GM18517 (cell line): ENCODE measurements around the gene SPDYE3.
A peak's percentile ranks its signal among the peaks of the same experiment; 100 is the strongest.
"Not testable (repeated sequence)": the region's sequence is repeated elsewhere in the genome, so short reads cannot be mapped to it uniquely, and the experiment has no call there.

ENCODE experiments used
- ATAC-seq: cut with Tn5 transposase; IDR thresholded peaks from one replicate; pipeline ENCODE4 v1.9.1; 2021; ENCODE audit warnings: mild to moderate bottlenecking, moderate library complexity; ENCODE audit not compliant: unreplicated experiment

Gene SPDYE3

DNA sequence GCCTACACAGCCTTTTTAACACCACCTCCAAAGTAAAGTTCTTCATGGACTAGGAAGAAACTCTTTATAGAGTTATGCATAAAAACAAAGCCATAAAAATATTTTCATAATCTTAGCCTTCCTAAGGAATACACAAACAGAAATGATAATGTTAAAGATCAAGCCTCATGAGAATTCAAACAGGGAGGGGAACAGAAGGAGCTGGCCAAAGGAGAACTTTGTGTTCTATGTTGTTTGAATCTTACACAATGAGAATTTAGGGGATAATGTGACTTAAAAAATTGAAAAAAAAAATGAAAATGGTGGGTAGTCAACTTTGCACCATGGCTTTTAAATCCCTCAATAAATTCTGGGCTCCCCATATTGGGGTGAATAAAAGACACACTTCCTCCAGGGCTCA lies 41.3 kb downstream of the SPDYE3 start:
- ATAC-seq, result no peak

DNA sequence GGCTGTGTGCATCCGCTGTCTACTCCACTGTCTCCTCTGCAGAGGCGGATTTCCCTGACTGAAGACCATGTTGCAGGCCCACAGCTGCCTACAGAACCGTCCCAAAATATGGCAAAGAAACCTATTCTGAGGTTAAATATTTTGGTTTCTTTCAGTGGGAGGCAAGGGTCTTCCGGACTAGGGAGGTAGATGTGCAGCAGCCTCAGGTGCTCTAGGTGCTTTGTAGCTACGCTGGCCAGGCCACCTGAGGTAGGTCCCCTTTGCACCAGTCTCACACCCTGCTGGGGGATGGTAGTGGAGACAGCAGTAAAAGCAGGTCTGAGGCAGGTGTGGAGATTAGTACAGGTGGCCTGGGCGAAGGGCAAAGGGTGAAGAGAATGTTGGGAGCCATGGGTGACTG lies 42.3 kb downstream of the SPDYE3 start:
- ATAC-seq, result no peak

DNA sequence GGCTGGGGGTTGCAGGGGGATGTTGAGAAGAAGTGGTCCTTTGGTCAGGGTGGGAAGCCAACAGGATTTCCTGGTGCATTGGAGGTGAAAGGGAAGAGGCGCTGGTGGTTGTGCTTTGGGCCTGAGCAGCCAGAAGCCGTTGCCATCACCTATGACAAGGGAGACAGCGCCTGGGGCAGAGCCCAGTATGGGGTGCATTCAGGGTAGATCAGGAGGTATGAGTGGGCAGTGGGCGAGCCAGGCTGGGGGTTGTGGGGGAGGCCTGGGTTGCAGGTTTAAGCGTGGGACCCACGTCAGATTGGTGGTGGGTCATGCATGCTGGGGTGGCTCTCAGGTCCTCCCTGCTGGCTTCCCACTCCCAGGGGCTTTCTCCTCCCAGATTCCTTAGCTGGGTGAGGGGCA lies 44.2 kb downstream of the SPDYE3 start:
- ATAC-seq, result no peak

DNA sequence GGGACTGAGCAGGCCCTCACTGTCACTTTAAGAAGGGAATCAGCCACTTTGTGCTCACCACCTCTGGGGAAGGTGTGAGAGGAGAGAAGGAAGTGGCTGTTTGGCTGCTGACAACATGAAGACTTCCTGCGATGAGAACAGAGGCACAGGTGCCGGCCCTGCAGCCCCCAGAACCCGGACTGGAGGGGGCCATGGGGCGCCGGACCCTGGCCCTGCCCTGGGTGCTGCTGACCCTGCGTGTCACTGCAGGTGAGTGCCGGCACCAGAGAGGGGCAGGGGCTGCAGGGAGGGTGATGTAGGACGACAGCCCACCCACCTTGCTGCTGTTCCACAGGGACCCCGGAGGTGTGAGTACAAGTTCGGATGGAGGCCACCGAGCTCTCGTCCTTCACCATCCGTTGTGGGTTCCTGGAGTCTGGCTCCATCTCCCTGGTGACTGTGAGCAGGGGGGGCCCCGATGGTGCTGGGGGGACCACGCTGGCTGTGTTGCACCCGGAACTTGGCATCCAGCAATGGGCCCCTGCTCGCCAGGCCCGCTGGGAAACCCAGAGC lies 44.8 kb downstream of the SPDYE3 start:
- not testable (repeated sequence) for ATAC-seq

DNA sequence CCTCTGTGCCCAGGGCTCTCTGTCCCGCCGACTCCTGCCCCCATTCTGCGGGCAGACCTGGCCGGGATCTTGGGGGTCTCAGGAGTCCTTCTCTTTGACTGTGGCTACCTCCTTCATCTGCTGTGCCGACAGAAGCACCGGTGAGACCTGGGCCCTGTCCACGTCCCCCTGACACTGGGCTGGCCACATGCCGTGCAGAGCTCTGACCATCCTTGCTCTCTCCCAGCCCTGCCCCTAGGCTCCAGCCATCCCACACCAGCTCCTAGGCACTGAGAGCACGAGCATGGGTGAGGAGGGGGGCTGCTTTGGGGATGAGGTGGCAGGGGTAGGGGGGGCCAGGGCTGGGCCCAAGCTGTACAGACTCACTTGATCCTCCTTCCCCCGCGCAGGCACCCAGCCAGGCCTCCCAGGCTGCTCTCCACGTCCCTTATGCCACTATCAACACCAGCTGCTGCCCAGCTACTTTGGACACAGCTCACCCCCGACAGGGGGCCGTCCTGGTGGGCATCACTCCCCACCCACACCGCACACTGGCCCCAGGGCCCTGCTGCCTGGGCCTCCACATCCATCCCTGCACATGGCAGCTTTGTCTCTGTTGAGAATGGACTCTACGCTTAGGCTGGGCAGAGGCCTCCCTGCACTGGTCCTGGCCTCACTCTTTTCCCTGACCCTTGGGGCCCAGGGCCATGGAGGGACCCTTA lies 45.6 kb downstream of the SPDYE3 start:
- no peak for ATAC-seq

DNA sequence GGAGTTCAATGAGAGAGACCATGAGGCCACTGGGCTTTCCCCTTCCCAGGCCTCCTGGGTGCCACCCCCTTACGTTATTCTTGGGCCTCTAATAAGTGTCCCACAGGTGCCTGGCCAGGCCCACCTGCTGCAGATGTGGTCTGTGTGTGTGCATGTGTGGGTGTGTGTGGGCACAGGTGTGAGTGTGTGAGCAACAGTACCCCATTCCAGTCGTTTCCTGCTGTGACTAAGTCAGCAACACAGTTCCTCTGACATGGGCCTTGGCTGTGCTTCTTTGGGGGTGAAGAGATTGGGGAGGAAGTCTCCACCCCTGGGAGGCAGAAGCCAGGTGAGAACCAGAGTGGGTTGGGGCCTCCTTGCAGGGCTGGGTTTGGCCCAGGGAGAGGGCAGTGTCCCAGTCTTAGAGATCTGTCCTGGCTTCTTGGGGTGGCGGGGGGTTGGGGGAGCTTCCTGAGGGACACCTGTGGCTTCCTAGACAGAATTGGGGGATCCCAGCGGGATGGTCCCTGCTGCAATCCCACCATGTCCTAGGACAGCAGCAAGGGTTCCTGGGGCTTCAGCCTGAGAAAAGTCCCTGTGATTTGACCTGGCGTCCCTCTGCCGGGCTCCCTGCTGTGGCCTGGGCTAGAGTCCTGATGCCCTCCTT lies 46.3 kb downstream of the SPDYE3 start:
- no peak for ATAC-seq

DNA sequence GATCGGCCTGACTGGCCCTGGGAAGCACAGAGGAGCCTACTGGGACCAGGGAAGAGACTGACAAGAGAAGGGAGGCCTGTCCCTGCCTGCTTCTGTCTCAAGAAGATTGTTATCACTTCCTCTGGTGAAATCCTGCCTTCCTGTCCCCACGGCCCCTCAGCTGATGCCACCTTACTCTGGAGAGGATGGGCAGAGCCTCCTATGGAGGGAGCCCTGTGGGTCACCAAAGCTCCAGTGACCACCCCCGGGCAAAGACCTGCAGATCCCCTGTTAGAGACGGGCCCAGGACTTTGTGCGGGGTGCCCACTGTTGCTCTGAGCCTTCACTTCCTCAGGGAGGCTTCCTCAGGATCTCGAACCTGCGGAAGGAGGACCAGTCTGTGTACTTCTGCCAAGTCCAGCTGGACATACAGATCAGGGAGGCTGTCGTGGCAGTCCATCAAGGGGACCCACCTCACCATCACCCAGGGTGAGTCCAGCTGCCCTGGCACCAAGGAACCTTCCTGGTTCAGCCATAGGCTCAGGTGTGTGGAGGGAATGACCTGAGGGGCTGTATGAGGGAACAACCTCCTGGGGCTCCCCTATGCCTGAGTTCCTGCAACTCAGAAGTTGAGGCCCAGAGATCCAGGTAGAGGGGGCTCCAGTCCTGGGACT lies 49.0 kb downstream of the SPDYE3 start:
- no peak for ATAC-seq

DNA sequence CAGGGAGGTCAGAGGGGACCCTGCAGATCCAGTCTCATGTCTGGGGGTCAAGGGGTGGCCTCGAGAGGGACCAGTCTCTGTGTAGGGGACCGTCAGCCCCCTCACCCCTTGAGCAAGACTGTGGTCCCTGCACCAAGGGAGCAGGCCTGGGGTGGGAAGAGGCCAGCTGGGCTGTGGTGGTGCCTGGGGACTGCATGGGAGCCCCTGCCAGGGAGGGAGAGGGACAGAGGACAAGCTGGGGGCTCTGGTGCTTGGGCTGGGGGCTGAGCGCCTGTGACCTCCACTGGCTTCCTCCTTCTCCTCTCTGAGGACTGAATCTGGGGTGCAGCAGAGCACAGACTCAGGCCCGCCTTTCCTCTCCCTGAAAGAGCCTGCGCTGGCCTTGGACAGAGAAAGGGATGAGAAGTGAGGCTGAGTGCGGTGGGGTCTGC lies 49.6 kb downstream of the SPDYE3 start:
- ATAC-seq, result no peak

DNA sequence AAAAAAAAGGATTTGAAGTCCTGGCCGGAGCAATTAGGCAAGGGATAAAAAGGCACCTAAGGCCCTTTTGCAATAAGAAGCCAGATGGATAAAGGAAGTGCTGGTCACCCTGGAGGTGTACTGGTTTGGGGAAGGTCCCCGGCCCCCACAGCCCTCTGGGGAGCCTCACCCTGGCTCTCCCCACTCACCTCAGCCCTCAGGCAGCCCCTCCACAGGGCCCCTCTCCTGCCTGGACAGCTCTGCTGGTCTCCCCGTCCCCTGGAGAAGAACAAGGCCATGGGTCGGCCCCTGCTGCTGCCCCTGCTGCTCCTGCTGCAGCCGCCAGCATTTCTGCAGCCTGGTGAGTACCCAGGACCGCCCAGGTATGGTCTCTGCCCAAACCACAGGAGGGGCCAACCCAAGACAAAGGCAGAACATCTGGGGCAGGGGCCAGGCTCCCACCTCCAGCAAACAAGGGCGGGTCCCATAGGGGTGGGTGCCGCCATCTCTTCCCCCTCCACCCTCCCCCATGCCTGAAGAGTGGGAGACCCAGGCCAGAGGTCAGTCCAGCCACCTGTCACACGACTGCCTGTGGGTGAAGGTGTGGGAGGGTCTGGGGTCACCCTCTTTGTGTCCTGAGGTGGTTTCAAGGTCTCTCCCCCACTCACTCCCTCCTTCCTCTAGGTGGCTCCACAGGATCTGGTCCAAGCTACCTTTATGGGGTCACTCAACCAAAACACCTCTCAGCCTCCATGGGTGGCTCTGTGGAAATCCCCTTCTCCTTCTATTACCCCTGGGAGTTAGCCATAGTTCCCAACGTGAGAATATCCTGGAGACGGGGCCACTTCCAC lies 50.7 kb downstream of the SPDYE3 start, which contains the start of gene PILRB:
TSS of gene PILRB (plus strand) at position 91 of the 830 bp plus-strand sequence. CDS start at position 277, 186 bp downstream.
- ATAC-seq, result no peak

DNA sequence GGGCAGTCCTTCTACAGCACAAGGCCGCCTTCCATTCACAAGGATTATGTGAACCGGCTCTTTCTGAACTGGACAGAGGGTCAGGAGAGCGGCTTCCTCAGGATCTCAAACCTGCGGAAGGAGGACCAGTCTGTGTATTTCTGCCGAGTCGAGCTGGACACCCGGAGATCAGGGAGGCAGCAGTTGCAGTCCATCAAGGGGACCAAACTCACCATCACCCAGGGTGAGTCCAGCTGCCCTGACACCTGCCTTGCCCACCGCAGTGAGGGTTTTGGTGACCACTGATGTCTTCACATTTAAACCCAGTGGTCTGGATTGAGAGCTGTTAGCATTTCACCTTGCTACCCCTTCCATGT lies 51.3 kb downstream of the SPDYE3 start:
- no peak for ATAC-seq

DNA sequence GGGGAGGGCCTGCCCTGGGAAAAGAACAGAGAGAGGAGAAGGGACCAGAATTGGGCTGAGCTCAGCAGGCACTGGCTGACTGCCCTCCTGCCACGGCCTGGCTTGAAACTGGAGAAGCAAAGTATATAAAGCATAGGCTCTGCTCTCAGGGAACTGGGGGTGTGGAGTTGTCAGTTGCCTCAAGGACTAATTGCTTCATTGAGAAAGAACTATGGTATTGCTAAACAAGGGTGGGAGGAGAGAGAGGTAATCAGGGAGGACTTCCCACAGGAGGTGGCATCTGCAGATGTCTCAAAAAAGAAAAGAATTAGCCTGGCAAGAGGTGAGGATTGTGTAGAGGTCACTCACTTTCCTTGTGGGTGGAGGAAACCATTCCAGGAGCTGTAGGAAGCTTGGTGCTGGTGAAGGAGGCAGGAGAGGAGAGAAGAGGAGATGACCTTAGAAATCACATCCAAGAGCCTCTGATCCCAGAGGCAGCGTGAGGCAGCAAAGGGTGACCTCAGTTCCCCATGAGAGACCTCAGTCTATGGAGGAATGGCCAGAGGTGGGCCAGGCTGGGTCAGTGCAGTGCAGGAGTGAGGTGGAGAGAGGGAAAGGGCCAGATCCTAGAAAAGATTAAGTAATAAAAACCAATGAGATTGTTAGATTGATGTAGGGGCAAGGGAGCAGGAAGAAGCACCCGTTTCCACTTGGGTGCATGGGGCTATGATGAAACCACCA lies 52.8 kb downstream of the SPDYE3 start:
- no peak for ATAC-seq

DNA sequence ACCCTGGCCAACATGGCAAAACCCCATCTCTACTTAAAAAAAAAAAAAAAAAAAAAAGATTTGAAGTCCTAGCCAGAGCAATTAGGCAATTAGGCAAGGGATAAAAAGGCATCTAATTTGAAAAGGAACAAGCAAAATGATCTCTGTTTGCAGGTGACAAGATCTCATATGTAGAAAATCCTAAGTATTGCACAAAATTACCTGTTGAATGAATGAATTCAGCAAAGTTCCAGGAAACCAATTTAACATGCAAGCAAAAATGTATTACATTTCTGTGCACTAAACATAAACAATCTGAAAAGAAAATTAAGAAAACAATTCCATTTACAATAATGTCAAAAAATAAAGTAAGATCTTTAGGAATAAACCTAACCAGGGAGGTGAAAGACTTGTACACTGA lies 55.6 kb downstream of the SPDYE3 start:
- ATAC-seq, result no peak

DNA sequence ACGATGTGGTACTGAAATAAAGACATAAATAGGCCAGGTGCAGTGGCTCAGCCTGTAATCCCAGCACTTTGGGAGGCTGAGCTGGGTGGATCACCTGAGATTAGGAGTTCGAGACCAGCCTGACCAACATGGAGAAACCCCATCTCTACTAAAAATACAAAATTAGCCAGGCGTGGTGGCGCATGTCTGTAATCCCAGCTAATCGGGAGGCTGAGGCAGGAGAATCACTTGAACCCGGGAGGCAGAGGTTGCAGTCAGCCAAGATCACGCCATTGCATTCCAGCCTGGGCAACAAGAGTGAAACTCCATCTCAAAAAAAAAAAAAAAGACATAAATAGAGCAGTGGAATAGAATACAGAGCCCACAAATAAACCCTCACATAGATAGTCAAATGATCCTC lies 56.3 kb downstream of the SPDYE3 start:
- not testable (repeated sequence) for ATAC-seq

DNA sequence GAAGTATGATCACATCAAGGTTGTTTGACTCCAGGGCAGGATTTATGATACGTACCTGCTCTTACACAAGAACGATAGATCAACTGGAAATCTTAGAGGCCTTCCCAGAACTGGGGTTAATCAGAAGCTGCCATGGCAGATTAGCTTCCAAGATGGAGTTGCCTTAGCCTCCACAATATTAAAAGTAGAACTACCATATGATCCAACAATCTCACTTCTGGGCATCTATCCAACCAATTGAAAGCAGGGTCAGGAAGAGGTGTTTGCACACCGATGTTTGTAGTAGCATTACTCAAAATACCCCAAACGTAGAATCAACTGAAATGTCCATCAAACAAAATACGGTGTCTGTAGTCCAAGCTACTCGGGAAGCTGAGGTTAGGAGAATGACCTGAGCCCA lies 57.0 kb downstream of the SPDYE3 start:
- no peak for ATAC-seq

DNA sequence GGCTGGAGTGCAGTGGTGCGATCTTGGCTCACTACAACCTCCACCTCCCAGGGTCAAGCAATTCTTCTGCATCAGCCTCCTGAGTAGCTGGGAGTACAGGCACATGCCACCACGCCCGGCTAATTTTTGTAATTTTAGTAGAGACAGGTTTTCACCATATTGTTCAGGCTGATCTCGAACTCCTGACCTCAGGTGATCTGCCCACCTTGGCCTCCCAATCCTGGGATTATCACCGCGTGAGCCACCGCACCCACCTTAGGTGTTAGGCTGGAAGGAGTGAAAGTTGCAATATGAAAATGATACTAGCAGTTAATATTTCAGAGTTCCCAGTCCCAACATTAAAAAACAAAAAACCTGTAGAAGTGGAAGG lies 58.5 kb downstream of the SPDYE3 start:
- not testable (repeated sequence) for ATAC-seq

DNA sequence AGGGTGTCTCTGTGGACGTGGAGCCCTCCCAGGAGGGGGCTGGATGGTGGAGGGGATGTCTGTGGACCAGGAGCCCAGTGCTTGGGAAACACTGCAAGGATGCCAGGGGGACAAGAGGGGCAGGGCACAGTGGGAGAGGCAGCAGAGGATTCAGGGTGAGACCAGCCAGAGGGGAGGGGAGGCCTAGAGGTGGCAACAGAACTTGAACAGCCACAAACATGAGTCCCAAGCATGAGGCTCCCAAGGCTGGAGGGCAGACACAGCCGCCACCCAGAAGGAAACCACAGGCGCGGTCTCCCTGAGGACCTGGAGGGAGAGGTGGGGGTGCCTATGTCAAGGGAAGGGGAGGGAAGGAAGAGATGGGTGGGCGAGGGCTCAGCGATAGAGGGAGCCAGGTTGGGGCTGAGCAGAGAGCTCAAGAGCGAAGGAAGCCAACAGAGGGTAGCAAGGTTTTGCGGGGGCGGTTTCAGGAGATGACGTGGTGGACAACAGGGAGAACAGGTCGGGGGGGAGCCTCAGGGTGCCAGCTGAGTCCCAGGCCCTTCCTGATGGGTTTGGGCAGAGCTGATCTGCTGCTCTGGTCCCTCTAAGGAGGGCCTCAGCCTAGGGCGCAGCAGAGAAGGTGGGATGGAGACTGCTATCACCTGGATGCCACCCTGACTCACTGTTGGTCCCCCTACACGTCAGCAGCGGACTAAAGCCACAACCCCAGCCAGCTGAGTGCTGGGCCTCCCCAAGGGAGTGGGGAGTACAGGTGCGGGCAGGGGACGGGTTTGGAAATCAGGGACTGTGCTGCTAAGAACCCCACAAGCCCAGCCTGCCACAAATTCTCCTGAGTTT lies 59.1 kb downstream of the SPDYE3 start:
- ATAC-seq, result peak; percentile 26

DNA sequence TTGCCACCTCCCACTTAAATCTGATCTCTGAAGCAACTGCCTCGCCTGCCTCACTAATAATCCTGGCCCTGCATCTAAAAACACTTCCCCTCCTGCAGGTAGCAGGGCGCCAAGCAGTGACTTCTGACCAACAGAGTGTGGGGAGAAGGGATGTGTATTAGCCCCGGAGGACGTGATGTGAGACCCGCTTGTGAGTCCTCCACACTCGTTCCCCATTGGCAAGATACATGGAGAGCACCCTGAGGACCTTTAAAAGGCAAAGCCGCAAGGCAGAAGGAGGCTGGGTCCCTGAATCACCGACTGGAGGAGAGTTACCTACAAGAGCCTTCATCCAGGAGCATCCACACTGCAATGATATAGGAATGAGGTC lies 59.7 kb downstream of the SPDYE3 start:
- no peak for ATAC-seq

DNA sequence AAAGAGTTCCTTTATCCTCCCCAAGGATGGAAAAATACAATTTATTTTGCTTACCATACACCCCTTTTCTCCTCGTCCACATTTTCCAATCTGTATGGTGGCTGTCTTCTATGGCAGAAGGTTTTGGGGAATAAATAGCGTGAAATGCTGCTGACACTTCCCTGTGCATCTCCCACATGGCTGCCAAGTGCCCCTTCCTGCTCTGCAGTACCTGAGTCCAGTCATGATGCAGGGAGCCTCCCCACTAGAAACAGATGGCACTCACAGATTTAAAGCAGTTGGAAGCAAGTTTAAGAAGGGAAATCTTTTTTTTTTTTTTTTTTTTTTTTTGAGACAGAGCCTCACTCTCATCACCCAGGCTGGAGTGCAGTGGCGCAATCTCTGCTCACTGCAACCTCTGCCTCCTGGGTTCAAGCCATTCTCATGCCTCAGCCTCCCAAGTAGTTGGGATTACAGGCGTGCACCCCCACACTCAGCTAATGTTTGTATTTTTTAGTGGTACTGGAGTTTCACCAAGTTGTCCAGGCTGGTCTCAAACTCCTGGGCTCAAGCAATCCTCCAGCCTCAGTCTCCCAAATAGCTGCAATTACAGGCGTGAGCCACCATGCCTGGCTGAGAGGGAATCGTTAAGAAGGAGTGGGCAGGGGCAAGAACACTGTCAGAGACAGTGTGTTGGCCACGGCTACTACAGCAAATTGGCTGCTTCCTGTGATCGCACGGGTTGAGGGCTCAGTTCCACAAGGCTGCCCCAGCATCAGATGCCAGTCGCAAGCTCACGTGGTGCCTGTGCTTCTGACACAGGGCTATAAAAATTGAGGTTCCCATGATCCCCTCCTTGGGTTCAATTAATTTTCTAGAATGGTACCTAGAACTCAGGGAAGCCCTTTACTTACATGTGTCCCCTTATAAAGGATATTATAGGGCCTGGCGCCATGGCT lies 60.4 kb downstream of the SPDYE3 start:
- no peak for ATAC-seq
